GM13976 (cell line): ENCODE results near the gene FYN.

Experiments
- DNase-seq: peaks from one replicate; pipeline ENCODE4 v3.0.0; 2012; ENCODE audit warnings: low spot score
- in situ Hi-C: fragments of 300-500 bp; cut with MboI; formaldehyde crosslinking; loops from one replicate; pipeline ENCODE4 v1.12.0; 2022; ENCODE audit warnings: low sequenced_read_pairs, mixed read lengths, inconsistent platforms; ENCODE audit not compliant: unreplicated experiment
- TF ChIP-seq, protein P1 (sequence below): IDR thresholded peaks from 2 replicates; pipeline ENCODE4 v1.5.1; 2012; ENCODE audit warnings: borderline replicate concordance, mild to moderate bottlenecking; ENCODE audit not compliant: insufficient read depth; ENCODE audit errors: extremely low read depth, missing control alignments, control extremely low read depth

Gene FYN

DNA sequence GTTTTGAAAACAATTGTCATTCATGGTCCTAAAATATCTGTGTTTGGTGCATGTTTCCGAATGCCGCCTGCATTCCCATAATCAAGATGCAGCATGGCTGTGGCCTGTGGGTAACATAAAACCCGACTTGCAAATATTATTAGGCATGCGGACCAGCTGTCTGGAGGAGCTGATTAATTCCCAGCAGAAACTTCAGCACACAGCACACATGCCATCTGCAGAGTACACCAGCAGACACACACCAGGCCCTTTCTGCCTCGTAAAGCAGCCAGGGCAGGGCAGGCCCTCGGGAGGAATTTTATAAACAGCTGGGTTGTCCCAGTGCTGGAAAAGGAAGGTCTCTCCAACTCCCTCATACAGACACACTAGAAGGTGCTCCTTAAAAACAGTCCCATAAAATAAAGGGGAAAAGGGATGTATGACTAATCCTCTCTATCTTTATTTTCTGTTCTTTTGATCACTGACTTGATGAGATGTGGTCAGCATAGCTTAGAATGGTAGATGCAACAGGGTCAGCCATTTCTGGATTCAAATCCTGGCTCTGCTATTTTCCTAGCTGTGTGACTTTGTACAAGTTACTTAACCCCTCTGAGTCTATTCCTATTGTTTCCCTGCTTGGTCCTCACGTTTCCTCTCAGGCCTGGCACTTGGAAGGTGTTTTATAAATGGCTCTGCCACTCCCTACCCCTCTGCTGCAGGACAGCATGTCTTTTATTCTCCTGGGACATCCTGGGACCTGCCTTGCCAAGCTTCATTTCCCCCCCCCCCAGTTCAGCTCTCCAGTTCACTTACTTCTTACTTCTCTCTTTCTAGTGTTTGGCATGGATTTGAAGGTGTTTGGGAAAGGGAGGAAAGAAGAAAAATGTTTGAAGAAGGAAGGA, 181.7 kb downstream of the FYN start:
- no peak for DNase-seq
- TF ChIP-seq, protein P1, sequence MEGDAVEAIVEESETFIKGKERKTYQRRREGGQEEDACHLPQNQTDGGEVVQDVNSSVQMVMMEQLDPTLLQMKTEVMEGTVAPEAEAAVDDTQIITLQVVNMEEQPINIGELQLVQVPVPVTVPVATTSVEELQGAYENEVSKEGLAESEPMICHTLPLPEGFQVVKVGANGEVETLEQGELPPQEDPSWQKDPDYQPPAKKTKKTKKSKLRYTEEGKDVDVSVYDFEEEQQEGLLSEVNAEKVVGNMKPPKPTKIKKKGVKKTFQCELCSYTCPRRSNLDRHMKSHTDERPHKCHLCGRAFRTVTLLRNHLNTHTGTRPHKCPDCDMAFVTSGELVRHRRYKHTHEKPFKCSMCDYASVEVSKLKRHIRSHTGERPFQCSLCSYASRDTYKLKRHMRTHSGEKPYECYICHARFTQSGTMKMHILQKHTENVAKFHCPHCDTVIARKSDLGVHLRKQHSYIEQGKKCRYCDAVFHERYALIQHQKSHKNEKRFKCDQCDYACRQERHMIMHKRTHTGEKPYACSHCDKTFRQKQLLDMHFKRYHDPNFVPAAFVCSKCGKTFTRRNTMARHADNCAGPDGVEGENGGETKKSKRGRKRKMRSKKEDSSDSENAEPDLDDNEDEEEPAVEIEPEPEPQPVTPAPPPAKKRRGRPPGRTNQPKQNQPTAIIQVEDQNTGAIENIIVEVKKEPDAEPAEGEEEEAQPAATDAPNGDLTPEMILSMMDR = no peak
- in situ Hi-C loops = no loop called here

DNA sequence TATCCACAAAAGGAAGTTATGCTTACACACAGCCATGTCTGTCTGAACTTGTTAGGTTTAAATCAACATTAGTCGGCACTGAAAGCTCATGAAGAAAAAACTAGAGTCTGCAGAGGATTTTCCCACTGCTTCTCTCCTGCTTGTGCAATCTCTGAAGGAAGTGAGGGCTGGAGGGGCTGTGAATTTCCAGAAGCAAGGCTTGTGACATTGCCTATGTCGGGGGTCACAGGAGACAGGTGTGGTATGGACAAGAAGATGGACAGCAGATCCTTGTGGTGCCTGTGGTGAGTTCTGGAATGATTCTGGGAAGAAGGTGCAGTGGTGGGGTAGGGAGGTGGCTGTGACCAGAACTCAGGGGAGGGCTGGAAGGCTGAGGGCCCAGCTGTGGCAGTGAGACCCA, 183.3 kb downstream of the FYN start:
- TF ChIP-seq, protein P1 = no peak
- no peak for DNase-seq
- in situ Hi-C loops = no loop called here

DNA sequence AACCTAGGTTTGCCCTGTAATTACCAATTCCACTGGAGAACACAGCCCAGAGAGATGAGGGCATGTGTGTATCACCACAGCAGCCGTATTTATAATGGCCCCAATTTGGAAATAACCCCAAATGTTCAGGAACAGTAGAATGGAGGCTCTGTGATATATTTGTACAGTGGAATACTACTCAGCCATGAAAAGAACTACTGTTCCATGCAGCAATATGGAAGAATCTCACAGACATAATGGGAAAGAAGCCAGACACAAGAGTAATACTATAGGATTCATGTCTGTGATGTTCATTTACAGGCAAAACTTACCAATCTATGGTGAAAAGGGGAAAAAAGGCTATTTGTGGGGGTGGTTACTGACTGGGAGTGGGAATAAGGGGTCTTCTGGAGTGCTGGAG, 183.8 kb downstream of the FYN start:
- no peak for DNase-seq
- in situ Hi-C loops = no loop called here
- TF ChIP-seq, protein P1 = no peak

DNA sequence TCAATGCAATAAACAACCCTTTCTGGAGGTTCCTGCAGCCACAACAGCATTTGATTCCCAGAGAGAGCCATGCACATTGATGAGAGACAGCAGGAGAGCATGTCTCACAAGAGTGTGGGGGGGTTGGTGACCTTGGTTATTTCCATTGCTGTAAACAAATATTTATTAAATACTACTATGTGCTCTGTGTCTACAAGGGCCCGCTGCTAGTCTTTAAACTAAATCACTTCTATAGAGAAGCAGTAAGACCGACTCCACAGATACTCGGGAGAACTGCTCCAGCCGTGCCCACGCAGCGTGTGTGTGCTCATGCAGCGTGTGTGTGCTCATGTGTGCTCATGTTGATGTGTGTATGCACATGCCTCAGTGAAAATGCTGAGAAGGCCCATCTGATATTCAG, 184.9 kb downstream of the FYN start:
- in situ Hi-C loops = no loop called here
- TF ChIP-seq, protein P1 = no peak

DNA sequence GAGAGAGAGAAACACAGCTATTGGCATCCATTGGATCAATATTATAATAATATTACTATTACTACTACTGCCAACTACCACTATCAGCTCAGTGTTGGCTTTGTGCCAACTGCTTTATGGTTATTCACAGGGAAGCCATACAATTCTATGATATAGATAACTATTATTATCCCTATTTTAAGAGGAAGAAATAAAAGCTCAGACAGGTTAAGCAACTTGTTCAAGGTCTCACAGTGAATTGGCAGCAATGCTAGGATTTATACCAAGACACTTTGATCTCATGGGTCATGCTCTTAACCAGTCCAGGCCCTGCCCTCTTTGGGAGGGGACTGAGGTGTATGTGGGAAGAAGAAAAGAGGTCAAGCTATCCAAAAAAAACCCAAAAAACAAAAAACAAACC, 185.6 kb downstream of the FYN start:
- in situ Hi-C loops = no loop called here
- DNase-seq = no peak
- TF ChIP-seq, protein P1 = no peak

More for the DNA sequence above, 184.9 kb downstream of the FYN start:
- no peak for DNase-seq

DNA sequence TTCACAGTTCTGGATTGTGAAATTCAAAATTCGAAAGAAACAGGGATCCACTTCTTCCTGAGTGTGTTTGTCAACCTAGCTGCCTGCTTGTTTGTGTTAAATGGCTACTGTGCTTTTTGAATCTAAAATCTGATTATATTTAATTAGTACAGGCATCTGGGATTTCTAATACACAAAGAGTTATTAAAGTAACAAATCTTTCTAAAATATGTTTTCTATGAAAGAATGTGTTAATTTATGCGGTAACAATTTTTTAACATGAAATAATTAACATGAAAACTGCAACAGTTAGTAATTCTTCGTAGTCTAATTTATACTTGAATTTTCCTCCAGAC, 186.4 kb downstream of the FYN start:
- in situ Hi-C loops = no loop called here
- TF ChIP-seq, protein P1 = no peak
- no peak for DNase-seq
